ENCODE measurements around the gene SLC9B1.

Gene SLC9B1

GRCh38 chr4:103019308-103020124 lies at the start of gene SLC9B1:
Gene SLC9B1 (minus strand): TSS chr4:103019705. CDS start chr4:102991711, 27,994 bp downstream.
- DNase-seq = peak; percentile 28 to 94 (median 85)

GRCh38 chr4:103067841-103068547 lies 48.5 kb upstream of the SLC9B1 start:
- no peak for DNase-seq

- DNase-seq = no peak
Observed at GRCh38 chr4:103060453-103061148, 41.1 kb upstream of the SLC9B1 start.

- DNase-seq = no peak
Observed at GRCh38 chr4:103054030-103054429, 34.5 kb upstream of the SLC9B1 start.

- DNase-seq = no peak
Observed at GRCh38 chr4:103052779-103053178, 33.3 kb upstream of the SLC9B1 start.

- DNase-seq = no peak
Observed at GRCh38 chr4:103052145-103052544, 32.6 kb upstream of the SLC9B1 start.

- DNase-seq = no peak
Observed at GRCh38 chr4:103050736-103051436, 31.4 kb upstream of the SLC9B1 start.

- DNase-seq = peak in 3 of 51 donors; percentile 2 to 10 (median 5)
Observed at GRCh38 chr4:103046416-103047290, 27.1 kb upstream of the SLC9B1 start.

GRCh38 chr4:103044183-103044582 lies 24.7 kb upstream of the SLC9B1 start:
- no peak for DNase-seq

- no peak for DNase-seq
Observed at GRCh38 chr4:103036169-103036568, 16.7 kb upstream of the SLC9B1 start.

GRCh38 chr4:103032574-103032973 lies 13.1 kb upstream of the SLC9B1 start:
- DNase-seq = no peak

GRCh38 chr4:103030791-103031190 lies 11.3 kb upstream of the SLC9B1 start:
- no peak for DNase-seq

GRCh38 chr4:103029300-103029699 lies 9.8 kb upstream of the SLC9B1 start:
- DNase-seq = no peak

- DNase-seq = no peak
Observed at GRCh38 chr4:103026868-103027267, 7.4 kb upstream of the SLC9B1 start.

GRCh38 chr4:103024996-103025395 lies 5.5 kb upstream of the SLC9B1 start:
- no peak for DNase-seq

- no peak for DNase-seq
Observed at GRCh38 chr4:103021120-103021519, 1.6 kb upstream of the SLC9B1 start.

- DNase-seq = peak in 6 of 51 donors; percentile 6 to 34 (median 29)
Observed at GRCh38 chr4:103018391-103019307, 856 bp downstream of the SLC9B1 start.

- DNase-seq = no peak
Observed at GRCh38 chr4:103012551-103012950, 7.0 kb downstream of the SLC9B1 start.

- DNase-seq = peak in 1 of 51 donors; percentile 26
Observed at GRCh38 chr4:103012060-103012459, 7.4 kb downstream of the SLC9B1 start.

All from hypothalamus (tissue), 51 donors.